CD14-positive monocyte (primary cell): ENCODE measurements around the gene OR10H3. TPM values are rescaled to one million over a fixed set of nuclear protein-coding genes. Genes with fewer than 3 reads are reported as not detected.

ENCODE experiments used
- DNase-seq, 3 donors: peaks; one replicate each; pipeline ENCODE4 v3.0.0-alpha.2; 2011 to 2022
- H2AFZ ChIP-seq: 2 replicates; pipeline ENCODE4 v1.6.0; 2012; ENCODE audit warnings: mild to moderate bottlenecking, low read depth, low read length, inconsistent platforms; ENCODE audit not compliant: insufficient read depth, poor library complexity, severe bottlenecking
- H3K27ac ChIP-seq, 2 donors: 1 replicate in 1 of 2; 2 replicates in 1 of 2; pipeline ENCODE4 v1.5.1; 2012 to 2013; ENCODE audit warnings: low read length in 2 of 2, control low read depth in 1 of 2, inconsistent platforms in 1 of 2, low read depth in 1 of 2, mild to moderate bottlenecking in 1 of 2
- H3K27me3 ChIP-seq, 2 donors: one replicate each; pipeline versions ENCODE4 v1.6.0 to v1.6.1; 2011 to 2013; ENCODE audit warnings: low read length in 2 of 2; ENCODE audit not compliant: control insufficient read depth in 2 of 2, insufficient read depth in 2 of 2
- H3K36me3 ChIP-seq, 2 donors: replicated peaks in 1 of 2; 1 replicate in 1 of 2; 2 replicates in 1 of 2; pipeline versions ENCODE4 v1.5.1 to v1.6.1; 2012 to 2013; ENCODE audit warnings: low read length in 2 of 2, control low read depth in 1 of 2, inconsistent platforms in 1 of 2, mild to moderate bottlenecking in 1 of 2; ENCODE audit not compliant: insufficient read depth in 2 of 2, control insufficient read depth in 1 of 2
- H3K4me1 ChIP-seq, 2 donors: 1 replicate in 1 of 2; 2 replicates in 1 of 2; pipeline versions ENCODE4 v1.5.1 to v1.6.1; 2012 to 2013; ENCODE audit warnings: low read length in 2 of 2, control low read depth in 1 of 2, inconsistent platforms in 1 of 2, mild to moderate bottlenecking in 1 of 2, moderate library complexity in 1 of 2; ENCODE audit not compliant: insufficient read depth in 2 of 2, control insufficient read depth in 1 of 2
- H3K4me2 ChIP-seq: replicated peaks from 2 replicates; pipeline ENCODE3; 2012; ENCODE audit warnings: low read length, moderate library complexity, mild to moderate bottlenecking; ENCODE audit not compliant: poor library complexity, severe bottlenecking; ENCODE audit errors: extremely low read depth
- H3K4me3 ChIP-seq, 3 experiments: fragments of 200-600 bp in 1 of 3; sonication (generic) in 1 of 3; replicated peaks in 1 of 3; 1 replicate in 2 of 3; 2 replicates in 1 of 3; pipeline ENCODE4 v1.5.1; 2011 to 2013; ENCODE audit warnings: low read length in 3 of 3, mild to moderate bottlenecking in 3 of 3, control low read depth in 2 of 3, low read depth in 2 of 3, inconsistent platforms in 1 of 3, moderate library complexity in 1 of 3
- H3K79me2 ChIP-seq: 2 replicates; pipeline ENCODE4 v1.6.0; 2012; ENCODE audit warnings: mild to moderate bottlenecking, control low read depth, inconsistent platforms, low read length, moderate library complexity; ENCODE audit not compliant: insufficient read depth
- H3K9ac ChIP-seq: 2 replicates; pipeline ENCODE4 v1.6.0; 2017; ENCODE audit warnings: low read length, mild to moderate bottlenecking; ENCODE audit not compliant: insufficient read depth, poor library complexity, severe bottlenecking
- H3K9me3 ChIP-seq, 2 donors: replicated peaks in 1 of 2; 1 replicate in 1 of 2; 2 replicates in 1 of 2; pipeline versions ENCODE4 v1.5.1 to v1.6.1; 2012 to 2013; ENCODE audit warnings: low read length in 2 of 2, control low read depth in 1 of 2; ENCODE audit not compliant: control insufficient read depth in 1 of 2, insufficient read depth in 1 of 2
- H4K20me1 ChIP-seq: 2 replicates; pipeline ENCODE4 v1.6.0; 2012; ENCODE audit warnings: mild to moderate bottlenecking, low read length, control low read depth, moderate library complexity; ENCODE audit not compliant: insufficient read depth
- H3K27ac Mint-ChIP-seq, 7 donors: one replicate each; pipeline ENCODE4 v1.8.0; 2020; ENCODE audit warnings: mild to moderate bottlenecking in 7 of 7, mixed read lengths in 7 of 7, moderate library complexity in 6 of 7, inconsistent platforms in 2 of 7
- H3K27me3 Mint-ChIP-seq, 3 donors: one replicate each; pipeline ENCODE4 v1.8.0; 2021 to 2022; ENCODE audit warnings: low read depth in 3 of 3, mild to moderate bottlenecking in 3 of 3, mixed read lengths in 3 of 3, moderate library complexity in 3 of 3, inconsistent platforms in 1 of 3
- H3K36me3 Mint-ChIP-seq, 2 donors: one replicate each; pipeline ENCODE4 v1.8.0; 2020; ENCODE audit warnings: mixed read lengths in 2 of 2, inconsistent platforms in 1 of 2, mild to moderate bottlenecking in 1 of 2
- H3K4me1 Mint-ChIP-seq: one replicate; pipeline ENCODE4 v1.8.0; 2020; ENCODE audit warnings: mild to moderate bottlenecking, mixed read lengths
- H3K4me3 Mint-ChIP-seq, 2 donors: one replicate each; pipeline ENCODE4 v1.8.0; 2020; ENCODE audit warnings: mild to moderate bottlenecking in 2 of 2, mixed read lengths in 2 of 2, moderate library complexity in 1 of 2
- H3K9me3 Mint-ChIP-seq, 7 donors: one replicate each; pipeline ENCODE4 v1.8.0; 2020 to 2022; ENCODE audit warnings: mixed read lengths in 7 of 7, mild to moderate bottlenecking in 6 of 7, moderate library complexity in 6 of 7, inconsistent platforms in 2 of 7
- CTCF ChIP-seq: fragments of 200-600 bp; IDR thresholded peaks from one replicate; pipeline ENCODE4 v1.8.0; 2022; ENCODE audit warnings: antibody characterized with exemption, mild to moderate bottlenecking
- WGBS: methylation state at CpG from one replicate; pipeline ENCODE4 v1.1.5; 2013; ENCODE audit warnings: missing lambda C conversion rate; ENCODE audit not compliant: insufficient coverage; 5-methylcytosine and 5-hydroxymethylcytosine counted together
- intact Hi-C, 2 donors: fragments of 100-400 bp; cut with micrococcal nuclease; formaldehyde crosslinking; loops; one replicate each; pipeline versions ENCODE4 v1.15.0 to v1.15.1; 2023
- polyA plus RNA-seq, 3 donors: library from polyadenylated mRNA; depleted of rRNA in 1 of 3; unstranded in 2 of 3; stranded (reverse) in 1 of 3; fragments of 300-500 nt in 2 of 3; fragments of >200 nt in 1 of 3; fragmentation: Illumina TruSeq in 2 of 3; gene quantifications; 1 replicate in 2 of 3; 2 replicates in 1 of 3; pipeline ENCODE4 v1.2.3, GENCODE V29; 2012 to 2021

The OR10H3 gene
- polyA plus RNA-seq, 3 donors: not detected

- no peaks in the 10 kb centered on the region for H3K36me3 Mint-ChIP-seq
Observed at GRCh38 chr19:15717809-15718208, 20.0 kb upstream of the OR10H3 start.

DNA sequence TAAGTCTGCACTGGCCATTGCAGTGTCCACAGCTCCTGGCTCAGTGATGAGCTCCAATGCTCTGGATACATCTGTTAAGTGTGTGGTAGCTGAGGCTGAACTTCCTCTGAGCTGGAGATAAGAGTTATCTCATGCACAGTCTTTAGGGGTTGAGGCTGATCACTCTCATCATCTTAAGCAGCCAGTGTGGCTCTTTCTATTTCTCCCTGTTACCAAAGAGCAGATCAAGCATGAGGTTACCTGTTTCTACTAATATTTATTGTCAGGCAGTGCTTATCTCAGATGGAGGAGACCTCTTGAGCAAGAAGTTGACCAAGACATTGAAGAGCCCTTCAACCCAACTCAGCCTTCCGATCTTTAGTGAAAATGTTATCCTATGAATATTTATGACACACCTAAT is 16.5 kb upstream of the OR10H3 start:
- Histone ChIP-seq H3K9ac (no peak overlapping the region), H4K20me1 (no peaks in the 10 kb centered on the region), H3K4me2 (no peak overlapping the region), H3K79me2 (no peaks in the 10 kb centered on the region), H3K27ac (no peak overlapping the region), H3K36me3 (no peaks in the 10 kb centered on the region), H3K4me1 (no peaks in the 10 kb centered on the region), H2AFZ (no peak overlapping the region), H3K27me3 (peaks cover 9 to 36% of the 10 kb centered on the region in 2 donors), H3K4me3 (no peak overlapping the region), H3K9me3 (no peaks in the 10 kb centered on the region)
- Mint-ChIP-seq H3K9me3 (peaks cover 0 to 5% (median 2%) of the 10 kb centered on the region in 7 donors), H3K36me3 (no peaks in the 10 kb centered on the region), H3K27ac (no peak overlapping the region), H3K4me1 (no peaks in the 10 kb centered on the region), H3K4me3 (peak overlapping the region in 1 of 2 donors; percentile 49), H3K27me3 (peaks cover 21 to 53% (median 38%) of the 10 kb centered on the region in 3 donors)
- WGBS: no CpG with 5 or more reads among the region's 1 CpG
- no peak for TF ChIP-seq CTCF
- DNase-seq: no peak
- intact Hi-C loops: no loop called here

More at GRCh38 chr19:15717809-15718208, 20.0 kb upstream of the OR10H3 start:
- no peak overlapping the region for H3K4me3 Mint-ChIP-seq
- Histone ChIP-seq H3K79me2 (no peaks in the 10 kb centered on the region), H4K20me1 (no peaks in the 10 kb centered on the region), H3K9ac (no peak overlapping the region), H3K4me2 (no peak overlapping the region), H3K27ac (no peak overlapping the region), H2AFZ (no peak overlapping the region), H3K36me3 (no peaks in the 10 kb centered on the region), H3K27me3 (peaks cover 0 to 20% of the 10 kb centered on the region in 2 donors), H3K9me3 (no peaks in the 10 kb centered on the region), H3K4me1 (no peaks in the 10 kb centered on the region), H3K4me3 (no peak overlapping the region)
- H3K9me3 Mint-ChIP-seq: peaks cover 0 to 3% (median 2%) of the 10 kb centered on the region in 7 donors
- WGBS: 11% methylated on average over 5 of the region's 6 CpGs
- H3K27me3 Mint-ChIP-seq: peaks cover 13 to 36% (median 18%) of the 10 kb centered on the region in 3 donors
- no peaks in the 10 kb centered on the region for H3K4me1 Mint-ChIP-seq
- no peak for DNase-seq
- no peak overlapping the region for H3K27ac Mint-ChIP-seq
- TF ChIP-seq CTCF: no peak
- intact Hi-C loops: no loop called here
